PC-3 (cell line): ENCODE results near the gene PAF1. TPM values are rescaled to one million over a fixed set of nuclear protein-coding genes. Genes with fewer than 3 reads are reported as not detected.
"Not testable (repeated sequence)": the region's sequence is repeated elsewhere in the genome, so short reads cannot be mapped to it uniquely, and the experiment has no call there.

Experiments
- ATAC-seq: fragments of 200-7000 bp; cut with Tn5 transposase; 2 replicates; pipeline ENCODE4 v1.9.1; 2020; ENCODE audit warnings: mild to moderate bottlenecking, moderate library complexity
- BruUV-seq: library from RNA; stranded (reverse); fragments of 400-500 nt; replicated peaks from 2 replicates; lab custom pipeline; 2021; lab: Mats Ljungman, UMichigan
- CTCF ChIA-PET: fragments of 300-600 bp; sonication (Branson Sonifier 250); formaldehyde crosslinking; loops from one replicate; lab custom pipeline; 2022; ENCODE audit warnings: antibody characterized with exemption; lab: Charles Lee
- POLR2A ChIA-PET: fragments of 300-600 bp; sonication (Branson Sonifier 250); formaldehyde crosslinking; loops from one replicate; lab custom pipeline; 2022; ENCODE audit warnings: antibody characterized with exemption; ENCODE audit not compliant: unreplicated experiment; lab: Charles Lee
- DNase-seq: peaks from one replicate; pipeline ENCODE4 v3.0.0-alpha.2; 2015
- H2AFZ ChIP-seq: fragments of 300-600 bp; sonication (generic); 2 replicates; pipeline ENCODE4 v1.6.0; 2016; ENCODE audit warnings: antibody characterized with exemption, low read length
- H3F3A ChIP-seq: fragments of 300-600 bp; sonication (generic); one replicate; pipeline ENCODE4 v1.6.0; 2017; ENCODE audit warnings: antibody characterized with exemption, low read length, control low read depth, mild to moderate bottlenecking; ENCODE audit not compliant: unreplicated experiment
- H3K27ac ChIP-seq: fragments of 300-600 bp; sonication (generic); 2 replicates; pipeline ENCODE4 v1.5.1; 2016; ENCODE audit warnings: mild to moderate bottlenecking, low read length
- H3K27me3 ChIP-seq: fragments of 300-600 bp; sonication (generic); 2 replicates; pipeline ENCODE4 v1.6.1; 2016; ENCODE audit warnings: low read length, mixed read lengths
- H3K36me3 ChIP-seq: fragments of 300-600 bp; sonication (generic); 2 replicates; pipeline ENCODE4 v1.6.1; 2016; ENCODE audit warnings: low read depth, mixed run types, low read length, mixed read lengths
- H3K4me1 ChIP-seq: fragments of 300-600 bp; sonication (generic); 2 replicates; pipeline ENCODE4 v1.5.1; 2016; ENCODE audit warnings: low read length; ENCODE audit not compliant: insufficient read depth
- H3K4me2 ChIP-seq: fragments of 300-600 bp; sonication (generic); 2 replicates; pipeline ENCODE4 v1.6.0; 2016; ENCODE audit warnings: low read length
- H3K4me3 ChIP-seq: fragments of 300-600 bp; sonication (generic); 2 replicates; pipeline ENCODE4 v1.5.1; 2016; ENCODE audit warnings: mild to moderate bottlenecking, low read length, mixed read lengths
- H3K79me2 ChIP-seq: fragments of 300-600 bp; sonication (generic); 2 replicates; pipeline ENCODE4 v1.6.1; 2017; ENCODE audit warnings: low read length, mixed read lengths
- H3K9ac ChIP-seq: fragments of 300-600 bp; sonication (generic); 2 replicates; pipeline ENCODE4 v1.6.0; 2016; ENCODE audit warnings: mild to moderate bottlenecking, low read length
- H3K9me2 ChIP-seq: fragments of 300-600 bp; sonication (generic); replicated peaks from 2 replicates; pipeline ENCODE4 v1.6.1; 2016; ENCODE audit warnings: mixed run types, low read length, mixed read lengths
- H3K9me3 ChIP-seq: fragments of 300-600 bp; sonication (generic); 2 replicates; pipeline ENCODE4 v1.6.1; 2016; ENCODE audit warnings: low read length, mixed read lengths
- H4K20me1 ChIP-seq: fragments of 300-600 bp; sonication (generic); 2 replicates; pipeline ENCODE4 v1.6.1; 2016; ENCODE audit warnings: low read length, mixed read lengths
- EZH2 ChIP-seq: fragments of 300-600 bp; sonication (generic); IDR thresholded peaks from one replicate; pipeline ENCODE4 v1.6.1; 2017; ENCODE audit warnings: antibody characterized with exemption, mild to moderate bottlenecking, low read length; ENCODE audit not compliant: unreplicated experiment
- EZH2phosphoT487 ChIP-seq: fragments of 300-600 bp; sonication (generic); IDR thresholded peaks from 2 replicates; pipeline ENCODE4 v1.6.1; 2018; ENCODE audit warnings: mild to moderate bottlenecking, antibody characterized with exemption, low read length, borderline replicate concordance
- intact Hi-C: fragments of 100-400 bp; cut with micrococcal nuclease; formaldehyde crosslinking; loops from 2 replicates; pipeline ENCODE4 v1.9.0; 2023
- total RNA-seq: library from RNA; depleted of rRNA; stranded (reverse); fragments of >200 nt; gene quantifications from 2 replicates; pipeline ENCODE4 v1.2.3, GENCODE V29; 2014
- TF ChIP-seq, protein P1 (sequence below): fragments of 300-600 bp; sonication (generic); conservative IDR thresholded peaks from 2 replicates; pipeline ENCODE4 v1.5.1; 2017; ENCODE audit warnings: antibody characterized with exemption, low read depth, mild to moderate bottlenecking, low read length

The PAF1 gene
- total RNA-seq, 1 experiment from 2014 or later, result 50.7 TPM

DNA sequence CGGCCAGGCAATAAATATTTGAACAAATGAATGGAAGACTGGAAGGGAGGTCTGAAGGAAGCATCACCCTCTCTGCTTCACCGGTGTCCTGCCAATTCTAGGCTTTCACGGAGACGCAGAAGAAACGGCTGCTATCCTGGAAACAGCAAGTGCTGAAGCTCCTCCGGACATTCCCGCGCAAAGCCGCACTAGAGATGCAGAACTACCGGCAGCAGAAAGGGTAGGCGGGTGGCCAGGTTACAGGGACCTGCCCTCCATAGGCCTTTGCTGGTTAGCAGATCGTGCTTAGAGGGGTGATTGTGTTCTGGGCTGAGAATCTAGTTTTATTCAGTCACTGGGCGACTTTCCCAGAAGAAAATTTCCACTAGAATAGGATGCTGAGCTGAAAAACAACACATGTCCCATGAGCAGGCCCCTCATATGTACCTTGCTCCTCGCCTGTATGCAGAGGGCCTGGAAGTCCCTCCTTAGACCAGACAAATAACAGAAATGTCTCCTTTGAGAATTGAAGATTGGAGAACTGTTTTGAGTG is 11.0 kb downstream of the PAF1 start:
- H3K9me3 ChIP-seq, result no peaks in the 10 kb centered on the region
- no peak overlapping the region for H3K4me3 ChIP-seq
- TF ChIP-seq, protein P1, sequence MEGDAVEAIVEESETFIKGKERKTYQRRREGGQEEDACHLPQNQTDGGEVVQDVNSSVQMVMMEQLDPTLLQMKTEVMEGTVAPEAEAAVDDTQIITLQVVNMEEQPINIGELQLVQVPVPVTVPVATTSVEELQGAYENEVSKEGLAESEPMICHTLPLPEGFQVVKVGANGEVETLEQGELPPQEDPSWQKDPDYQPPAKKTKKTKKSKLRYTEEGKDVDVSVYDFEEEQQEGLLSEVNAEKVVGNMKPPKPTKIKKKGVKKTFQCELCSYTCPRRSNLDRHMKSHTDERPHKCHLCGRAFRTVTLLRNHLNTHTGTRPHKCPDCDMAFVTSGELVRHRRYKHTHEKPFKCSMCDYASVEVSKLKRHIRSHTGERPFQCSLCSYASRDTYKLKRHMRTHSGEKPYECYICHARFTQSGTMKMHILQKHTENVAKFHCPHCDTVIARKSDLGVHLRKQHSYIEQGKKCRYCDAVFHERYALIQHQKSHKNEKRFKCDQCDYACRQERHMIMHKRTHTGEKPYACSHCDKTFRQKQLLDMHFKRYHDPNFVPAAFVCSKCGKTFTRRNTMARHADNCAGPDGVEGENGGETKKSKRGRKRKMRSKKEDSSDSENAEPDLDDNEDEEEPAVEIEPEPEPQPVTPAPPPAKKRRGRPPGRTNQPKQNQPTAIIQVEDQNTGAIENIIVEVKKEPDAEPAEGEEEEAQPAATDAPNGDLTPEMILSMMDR, result no peak
- no peak for TF ChIP-seq EZH2phosphoT487
- TF ChIP-seq EZH2, result no peak
- H4K20me1 ChIP-seq, result no peaks in the 10 kb centered on the region
- ChIA-PET POLR2A (no interaction called here), CTCF (no interaction called here)
- no peak overlapping the region for H3K4me2 ChIP-seq
- H3K36me3 ChIP-seq, result no peaks in the 10 kb centered on the region; the same call in 1 of the 2 replicates
- H3K27ac ChIP-seq, result no peak overlapping the region
- BruUV-seq, result no TSS peak
- no peak overlapping the region for H3K9ac ChIP-seq
- intact Hi-C loops, result no loop called here
- no peaks in the 10 kb centered on the region for H3K4me1 ChIP-seq
- no peaks in the 10 kb centered on the region for H3K27me3 ChIP-seq
- no peaks in the 10 kb centered on the region for H3K9me2 ChIP-seq
- no peak for ATAC-seq
- no peak overlapping the region for H2AFZ ChIP-seq
- DNase-seq, result no peak
- H3K79me2 ChIP-seq, result no peaks in the 10 kb centered on the region
- H3F3A ChIP-seq, result no peaks in the 10 kb centered on the region

DNA sequence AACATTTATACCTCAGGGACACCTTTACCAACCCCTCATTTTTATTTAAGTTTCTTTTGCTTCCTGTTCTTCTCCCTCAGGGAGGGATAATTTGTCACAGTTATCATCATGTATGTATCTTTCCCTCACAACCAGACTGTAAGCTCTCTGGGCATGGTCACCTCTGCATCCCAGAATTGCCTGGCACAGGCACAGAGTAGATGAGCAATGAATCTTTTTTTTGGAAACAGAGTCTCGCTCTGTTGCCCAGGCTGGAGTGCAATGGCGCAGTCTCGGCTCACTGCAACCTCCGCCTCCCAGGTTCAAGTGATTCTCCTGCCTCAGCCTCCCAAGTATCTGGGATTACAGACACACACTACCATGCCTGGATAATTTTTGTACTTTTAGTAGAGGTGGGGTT is 11.5 kb downstream of the PAF1 start:
- H3F3A ChIP-seq, POLR2A ChIA-PET, H3K4me3 ChIP-seq, H4K20me1 ChIP-seq, BruUV-seq, ATAC-seq, intact Hi-C loops, DNase-seq, H3K79me2 ChIP-seq, CTCF ChIA-PET, H3K36me3 ChIP-seq, H2AFZ ChIP-seq, H3K9me3 ChIP-seq, H3K9ac ChIP-seq, H3K4me1 ChIP-seq, H3K9me2 ChIP-seq, H3K27me3 ChIP-seq, H3K27ac ChIP-seq, H3K4me2 ChIP-seq: not testable (repeated sequence)

DNA sequence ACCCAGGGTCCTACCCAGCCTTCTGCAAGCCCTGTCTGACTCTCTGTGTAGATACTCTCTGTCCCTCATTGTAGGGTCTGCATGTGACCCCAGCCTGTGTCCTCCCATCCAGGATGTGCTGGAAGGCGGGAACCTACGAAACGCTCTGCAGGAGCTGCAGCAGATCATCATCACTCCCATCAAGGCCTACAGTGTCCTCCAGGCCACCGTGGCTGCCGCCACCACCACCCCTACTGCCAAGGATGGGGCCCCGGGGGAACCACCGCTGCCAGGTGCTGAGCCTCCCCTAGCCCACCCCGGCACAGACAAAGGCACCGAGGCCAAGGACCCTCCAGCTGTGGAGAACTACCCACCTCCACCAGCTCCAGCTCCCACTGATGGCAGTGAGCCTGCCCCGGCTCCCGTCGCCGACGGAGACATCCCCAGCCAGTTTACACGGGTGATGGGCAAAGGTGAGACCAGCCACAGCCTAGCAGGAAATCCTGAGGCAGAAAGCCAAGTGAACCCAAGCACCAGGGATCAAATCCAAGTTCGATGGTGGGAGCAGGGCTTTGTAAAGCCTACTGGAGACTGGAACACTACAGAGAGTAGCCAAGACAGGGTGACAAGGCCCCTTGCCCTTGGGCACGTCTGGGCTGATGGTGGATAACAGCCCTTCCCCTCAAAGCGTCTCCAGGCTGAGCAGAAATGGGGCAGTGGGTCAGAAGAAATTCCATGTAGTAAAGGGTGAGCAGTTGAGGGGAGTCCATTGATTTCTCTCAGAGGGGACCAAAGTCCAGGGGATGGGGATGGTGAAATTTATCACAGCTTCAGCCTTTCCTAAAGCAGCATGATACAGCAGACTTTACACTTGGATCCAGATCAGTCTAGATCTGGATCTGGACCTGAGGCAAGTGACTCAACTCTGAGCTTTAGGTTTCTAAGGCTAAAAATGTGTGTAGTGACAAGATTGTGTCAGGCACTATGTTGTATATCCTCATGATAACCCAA is 13.2 kb downstream of the PAF1 start:
- CTCF ChIA-PET, result no interaction called here
- no peak overlapping the region for H3K4me3 ChIP-seq
- no TSS peak for BruUV-seq

More for the DNA sequence above, 13.2 kb downstream of the PAF1 start:
- Histone ChIP-seq H3K9me2 (no peaks in the 10 kb centered on the region), H3K79me2 (no peaks in the 10 kb centered on the region), H3K4me2 (no peak overlapping the region), H3K4me1 (no peaks in the 10 kb centered on the region), H3K9ac (no peak overlapping the region), H3K27me3 (no peaks in the 10 kb centered on the region), H2AFZ (no peak overlapping the region), H3K36me3 (no peaks in the 10 kb centered on the region; the same call in 1 of the 2 replicates), H3K27ac (no peak overlapping the region), H3F3A (no peaks in the 10 kb centered on the region), H4K20me1 (no peaks in the 10 kb centered on the region), H3K9me3 (no peaks in the 10 kb centered on the region)
- intact Hi-C loops, result no loop called here
- TF ChIP-seq, protein P1, result no peak
- no peak for TF ChIP-seq EZH2
- ATAC-seq (no peak), DNase-seq (no peak)
- POLR2A ChIA-PET, result no interaction called here
